ENCODE results near the gene MYOT.

DNA sequence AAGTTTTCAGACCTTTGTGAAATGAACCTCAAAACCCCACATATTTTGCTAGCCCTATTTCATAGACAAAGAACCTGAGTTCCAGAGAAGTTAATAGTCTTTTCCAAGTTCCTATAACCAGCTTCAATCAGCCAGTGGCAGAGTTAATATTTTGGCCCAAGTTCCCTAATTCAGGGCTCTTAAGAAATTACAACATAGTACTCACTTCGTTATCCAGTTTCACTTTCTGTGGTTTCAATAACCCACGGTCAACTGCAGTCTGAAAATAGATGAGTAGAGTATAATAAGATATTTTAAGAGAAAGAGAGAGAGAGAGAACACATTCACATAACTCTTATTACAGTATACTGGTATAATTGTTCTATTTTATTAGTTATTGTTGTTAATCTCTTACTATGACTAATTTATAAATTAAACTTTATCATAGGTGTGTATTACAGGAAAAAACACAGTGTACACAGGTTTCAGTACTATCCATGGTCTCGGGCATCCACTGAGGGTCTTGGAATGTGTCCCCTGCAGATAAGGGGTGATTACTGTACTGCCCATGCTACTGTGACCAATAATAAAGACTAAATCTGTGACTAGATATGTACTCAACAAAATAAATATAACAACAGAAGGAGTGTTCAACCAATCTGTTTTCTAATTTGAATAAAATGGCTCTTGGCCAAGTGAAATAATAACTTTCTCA lies 9.3 kb upstream of the MYOT start:
- TF ChIP-seq CTCF (IDR thresholded peaks at IDR 0.05) (no peak), POLR2A (IDR thresholded peaks at IDR 0.05) (no peak)
